Tibial artery (tissue), 4 donors: Measurements from ENCODE around the gene GNG13.

Experiments
- DNase-seq, 2 donors: peaks; one replicate each; pipeline ENCODE4 v3.0.0-alpha.2; 2019
- H3K27ac ChIP-seq, 2 donors: fragments of 200-600 bp; sonication (generic) in 1 of 2; 1 replicate in 1 of 2; 2 replicates in 1 of 2; pipeline ENCODE4 v1.5.1; 2018 to 2019; ENCODE audit warnings: mild to moderate bottlenecking in 1 of 2
- H3K27me3 ChIP-seq, 2 donors: fragments of 200-600 bp; sonication (generic) in 1 of 2; one replicate each; pipeline versions ENCODE4 v1.5.1 to v1.6.0; 2016 to 2019
- H3K36me3 ChIP-seq, 3 donors: fragments of 200-600 bp; sonication (generic) in 2 of 3; one replicate each; pipeline ENCODE4 v1.5.1; 2016 to 2019; ENCODE audit warnings: mild to moderate bottlenecking in 2 of 3
- H3K4me1 ChIP-seq, 4 donors: fragments of 200-600 bp; sonication (generic) in 2 of 4; 1 replicate in 3 of 4; 2 replicates in 1 of 4; pipeline ENCODE4 v1.5.1; 2016 to 2019
- H3K4me3 ChIP-seq, 2 donors: fragments of 200-600 bp; sonication (generic) in 1 of 2; 1 replicate in 1 of 2; 2 replicates in 1 of 2; pipeline ENCODE4 v1.5.1; 2018 to 2019; ENCODE audit warnings: mild to moderate bottlenecking in 2 of 2
- H3K9me3 ChIP-seq, 3 donors: fragments of 200-600 bp; sonication (generic) in 1 of 3; one replicate each; pipeline ENCODE4 v1.5.1; 2016 to 2019
- CTCF ChIP-seq, 2 experiments: fragments of 200-600 bp in 1 of 2; fragments of 450-650 bp in 1 of 2; IDR thresholded peaks; one replicate each; pipeline ENCODE4 v1.5.1; 2017 to 2019; ENCODE audit warnings: antibody characterized with exemption in 2 of 2, mild to moderate bottlenecking in 1 of 2, moderate library complexity in 1 of 2
- intact Hi-C: fragments of 100-400 bp; cut with DNase I; formaldehyde crosslinking; loops from one replicate; pipeline ENCODE4 v1.15.0; 2023; ENCODE audit warnings: low total_unique reads

Gene GNG13

GRCh38 chr16:793414-793813 lies 7.1 kb downstream of the GNG13 start:
- H3K27ac ChIP-seq = no peak overlapping the region
- H3K4me3 ChIP-seq = no peak overlapping the region
- H3K9me3 ChIP-seq = no peaks in the 10 kb centered on the region
- no peak for TF ChIP-seq CTCF (IDR thresholded peaks at IDR 0.05)
- H3K27me3 ChIP-seq = peaks cover 0 to 27% of the 10 kb centered on the region in 2 donors
- intact Hi-C loops = no loop called here
- peaks cover 0 to 26% (median 0%) of the 10 kb centered on the region in 3 donors for H3K36me3 ChIP-seq
- no peak for DNase-seq
- peaks cover 0 to 11% (median 10%) of the 10 kb centered on the region in 4 donors for H3K4me1 ChIP-seq

GRCh38 chr16:792221-792995 lies 8.1 kb downstream of the GNG13 start:
- Histone ChIP-seq H3K4me1 (peaks cover 0 to 17% (median 15%) of the 10 kb centered on the region in 4 donors), H3K4me3 (no peak overlapping the region), H3K27ac (no peak overlapping the region), H3K36me3 (peaks cover 0 to 26% (median 0%) of the 10 kb centered on the region in 3 donors), H3K9me3 (no peaks in the 10 kb centered on the region), H3K27me3 (peaks cover 0 to 18% of the 10 kb centered on the region in 2 donors)
- intact Hi-C loops = no loop called here
- no peak for DNase-seq
- no peak for TF ChIP-seq CTCF (IDR thresholded peaks at IDR 0.05)

GRCh38 chr16:791131-791530 lies 9.4 kb downstream of the GNG13 start:
- no peaks in the 10 kb centered on the region for H3K9me3 ChIP-seq
- TF ChIP-seq CTCF (IDR thresholded peaks at IDR 0.05) = no peak
- no peak overlapping the region for H3K4me3 ChIP-seq
- H3K27me3 ChIP-seq = peaks cover 0 to 5% of the 10 kb centered on the region in 2 donors
- peaks cover 0 to 24% (median 21%) of the 10 kb centered on the region in 4 donors for H3K4me1 ChIP-seq
- intact Hi-C loops = no loop called here
- peaks cover 0 to 29% (median 0%) of the 10 kb centered on the region in 3 donors for H3K36me3 ChIP-seq
- H3K27ac ChIP-seq = no peak overlapping the region
- DNase-seq = no peak

- H3K27ac ChIP-seq = no peak overlapping the region
- no peak for DNase-seq
These were observed 10.4 kb downstream of the GNG13 start for GRCh38 chr16:790086-790485.

GRCh38 chr16:789191-789850 lies 11.2 kb downstream of the GNG13 start:
- no peak for DNase-seq
- intact Hi-C loops = no loop called here
- H3K27me3 ChIP-seq = no peaks in the 10 kb centered on the region
- no peak for TF ChIP-seq CTCF (IDR thresholded peaks at IDR 0.05)
- peak overlapping the region; percentile 85 to 92 for H3K4me3 ChIP-seq
- peak overlapping the region in 1 of 2 donors; percentile 53 for H3K27ac ChIP-seq
- H3K36me3 ChIP-seq = peaks cover 0 to 33% (median 0%) of the 10 kb centered on the region in 3 donors
- H3K9me3 ChIP-seq = no peaks in the 10 kb centered on the region
- H3K4me1 ChIP-seq = peaks cover 0 to 32% (median 21%) of the 10 kb centered on the region in 4 donors

More at GRCh38 chr16:790086-790485, 10.4 kb downstream of the GNG13 start:
- intact Hi-C loops = no loop called here
- peaks cover 0 to 32% (median 21%) of the 10 kb centered on the region in 4 donors for H3K4me1 ChIP-seq
- no peak for TF ChIP-seq CTCF (IDR thresholded peaks at IDR 0.05)
- H3K9me3 ChIP-seq = no peaks in the 10 kb centered on the region
- H3K4me3 ChIP-seq = no peak overlapping the region
- H3K27me3 ChIP-seq = no peaks in the 10 kb centered on the region
- peaks cover 0 to 35% (median 0%) of the 10 kb centered on the region in 3 donors for H3K36me3 ChIP-seq
